Thyroid gland (tissue), 4 donors: ENCODE data around the gene OXNAD1.

ENCODE experiments used
- POLR2A ChIP-seq, 2 donors: fragments of 450-650 bp; IDR thresholded peaks; one replicate each; pipeline ENCODE4 v1.6.1; 2017; ENCODE audit warnings: antibody characterized with exemption in 2 of 2, mild to moderate bottlenecking in 2 of 2, moderate library complexity in 1 of 2
- TF ChIP-seq, protein P1 (sequence below), 6 experiments: fragments of 200-600 bp in 3 of 6; fragments of 450-650 bp in 3 of 6; sonication (generic) in 3 of 6; IDR thresholded peaks; one replicate each; pipeline ENCODE4 v1.5.1; 2016 to 2019; ENCODE audit warnings: antibody characterized with exemption in 6 of 6, mild to moderate bottlenecking in 2 of 6, inconsistent platforms in 1 of 6, moderate library complexity in 1 of 6

DNA sequence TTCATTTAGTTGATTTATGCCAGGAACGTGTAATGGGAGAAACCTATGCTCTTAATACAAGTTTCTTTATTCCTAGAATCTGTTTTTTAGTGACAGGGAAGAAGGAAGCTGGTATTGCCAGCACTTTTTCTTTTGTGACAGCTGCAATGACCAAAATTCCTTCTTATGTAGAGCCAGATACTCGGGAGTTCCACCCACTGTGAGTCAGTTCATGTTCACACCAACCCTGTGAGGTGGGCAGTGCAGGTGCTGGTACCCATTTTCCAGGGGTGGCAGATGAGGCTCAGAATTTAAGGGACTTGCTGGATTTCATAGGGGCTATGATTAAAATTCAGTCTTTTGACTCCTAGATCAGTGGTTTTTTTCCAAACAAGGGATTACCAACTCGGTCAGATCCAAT lies 34.7 kb downstream of the OXNAD1 start:
- no peak for TF ChIP-seq POLR2A (IDR thresholded peaks at IDR 0.05)
- TF ChIP-seq, protein P1, sequence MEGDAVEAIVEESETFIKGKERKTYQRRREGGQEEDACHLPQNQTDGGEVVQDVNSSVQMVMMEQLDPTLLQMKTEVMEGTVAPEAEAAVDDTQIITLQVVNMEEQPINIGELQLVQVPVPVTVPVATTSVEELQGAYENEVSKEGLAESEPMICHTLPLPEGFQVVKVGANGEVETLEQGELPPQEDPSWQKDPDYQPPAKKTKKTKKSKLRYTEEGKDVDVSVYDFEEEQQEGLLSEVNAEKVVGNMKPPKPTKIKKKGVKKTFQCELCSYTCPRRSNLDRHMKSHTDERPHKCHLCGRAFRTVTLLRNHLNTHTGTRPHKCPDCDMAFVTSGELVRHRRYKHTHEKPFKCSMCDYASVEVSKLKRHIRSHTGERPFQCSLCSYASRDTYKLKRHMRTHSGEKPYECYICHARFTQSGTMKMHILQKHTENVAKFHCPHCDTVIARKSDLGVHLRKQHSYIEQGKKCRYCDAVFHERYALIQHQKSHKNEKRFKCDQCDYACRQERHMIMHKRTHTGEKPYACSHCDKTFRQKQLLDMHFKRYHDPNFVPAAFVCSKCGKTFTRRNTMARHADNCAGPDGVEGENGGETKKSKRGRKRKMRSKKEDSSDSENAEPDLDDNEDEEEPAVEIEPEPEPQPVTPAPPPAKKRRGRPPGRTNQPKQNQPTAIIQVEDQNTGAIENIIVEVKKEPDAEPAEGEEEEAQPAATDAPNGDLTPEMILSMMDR (IDR thresholded peaks at IDR 0.05) = no peak
